ENCODE data around the gene MAP3K1.

GRCh38 chr5:56922922-56923321 lies 107.6 kb downstream of the MAP3K1 start:
- TF ChIP-seq EZH2 (IDR thresholded peaks at IDR 0.05), result no peak
- TF ChIP-seq POLR2AphosphoS5 (IDR thresholded peaks at IDR 0.05; ENCODE audit: borderline replicate concordance, low read depth, low read length), result no peak
